H1 (cell line): Measurements from ENCODE around the gene DND1. TPM values are rescaled to one million over a fixed set of nuclear protein-coding genes. Genes with fewer than 3 reads are reported as not detected.
"Not testable (repeated sequence)": the region's sequence is repeated elsewhere in the genome, so short reads cannot be mapped to it uniquely, and the experiment has no call there.

Experiments used
- CTCF ChIA-PET: fragments of 300-600 bp; sonication (Branson Sonifier 250); formaldehyde crosslinking; loops from one replicate; lab custom pipeline; 2021; ENCODE audit not compliant: partially characterized antibody; lab: Charles Lee
- POLR2A ChIA-PET: fragments of 300-600 bp; sonication (Branson Sonifier 250); formaldehyde crosslinking; loops from one replicate; lab custom pipeline; 2021; ENCODE audit warnings: inconsistent platforms; ENCODE audit not compliant: partially characterized antibody; lab: Charles Lee
- DNase-seq, 2 experiments: peaks; one replicate each; pipeline versions ENCODE4 v3.0.0 to v3.0.0-alpha.2; 2010 to 2022; ENCODE audit warnings: low spot score in 2 of 2, low read depth in 1 of 2, mixed read lengths in 1 of 2
- FAIRE-seq: peaks from 2 replicates; lab custom pipeline; 2011; peaks lifted over from hg19 to GRCh38; lab: Jason Lieb, UNC
- H2AFZ ChIP-seq: 2 replicates; pipeline ENCODE4 v1.8.1; 2012; ENCODE audit warnings: low read length, inconsistent platforms
- H2AK5ac ChIP-seq: 2 replicates; pipeline ENCODE4 v1.6.1; 2013; ENCODE audit warnings: low read depth, low read length
- H2BK120ac ChIP-seq: replicated peaks from 2 replicates; pipeline ENCODE3; 2013; ENCODE audit warnings: low read depth, low read length, inconsistent platforms
- H2BK12ac ChIP-seq: 2 replicates; pipeline ENCODE4 v1.6.1; 2013; ENCODE audit warnings: low read depth, low read length
- H2BK15ac ChIP-seq: 2 replicates; pipeline ENCODE4 v1.6.1; 2013; ENCODE audit warnings: low read length
- H2BK20ac ChIP-seq: 2 replicates; pipeline ENCODE4 v1.6.1; 2013; ENCODE audit warnings: low read length
- H2BK5ac ChIP-seq: 2 replicates; pipeline ENCODE4 v1.6.1; 2013; ENCODE audit warnings: low read depth, low read length
- H3K14ac ChIP-seq: 2 replicates; pipeline ENCODE4 v1.6.1; 2013; ENCODE audit warnings: inconsistent platforms; ENCODE audit not compliant: insufficient read length
- H3K18ac ChIP-seq: 2 replicates; pipeline ENCODE4 v1.6.1; 2013; ENCODE audit warnings: low read length; ENCODE audit errors: extremely low read depth
- H3K23ac ChIP-seq: 2 replicates; pipeline ENCODE4 v1.6.1; 2013; ENCODE audit warnings: inconsistent platforms; ENCODE audit not compliant: insufficient read length
- H3K23me2 ChIP-seq: 2 replicates; pipeline ENCODE4 v1.6.1; 2013; ENCODE audit warnings: low read depth, low read length
- H3K27ac ChIP-seq: 2 replicates; pipeline ENCODE4 v1.6.1; 2011; ENCODE audit warnings: low read depth, low read length, inconsistent platforms
- H3K27me3 ChIP-seq, 4 experiments: replicated peaks in 1 of 4; 1 replicate in 1 of 4; 2 replicates in 3 of 4; pipeline versions ENCODE4 v1.6.1 to v1.8.1; 2011 to 2013; ENCODE audit warnings: low read length in 3 of 4, mild to moderate bottlenecking in 3 of 4, inconsistent platforms in 2 of 4, mixed read lengths in 2 of 4, moderate library complexity in 1 of 4; ENCODE audit not compliant: control insufficient read depth in 3 of 4, insufficient read depth in 3 of 4; ENCODE audit errors: extremely low read depth in 1 of 4
- H3K36me3 ChIP-seq, 4 experiments: 2 replicates each; pipeline versions ENCODE4 v1.6.1 to v1.8.1; 2011 to 2013; ENCODE audit warnings: mild to moderate bottlenecking in 4 of 4, low read length in 3 of 4, moderate library complexity in 2 of 4, control low read depth in 1 of 4, inconsistent platforms in 1 of 4; ENCODE audit not compliant: insufficient read depth in 4 of 4, control insufficient read depth in 2 of 4
- H3K4ac ChIP-seq: replicated peaks from 2 replicates; pipeline ENCODE3; 2013; ENCODE audit warnings: low read length, low read depth, mixed read lengths, inconsistent platforms; ENCODE audit not compliant: insufficient read length
- H3K4me1 ChIP-seq, 4 experiments: replicated peaks in 1 of 4; 1 replicate in 1 of 4; 2 replicates in 3 of 4; pipeline versions ENCODE4 v1.6.1 to v1.8.1; 2011 to 2013; ENCODE audit warnings: low read length in 3 of 4, inconsistent platforms in 2 of 4, mixed read lengths in 1 of 4; ENCODE audit not compliant: insufficient read depth in 4 of 4, control insufficient read depth in 3 of 4
- H3K4me2 ChIP-seq, 2 experiments: 2 replicates each; pipeline versions ENCODE4 v1.6.1 to v1.8.1; 2011 to 2013; ENCODE audit warnings: low read depth in 2 of 2, low read length in 2 of 2, control low read depth in 1 of 2, inconsistent platforms in 1 of 2, mild to moderate bottlenecking in 1 of 2; ENCODE audit not compliant: insufficient read depth in 1 of 2
- H3K4me3 ChIP-seq, 4 experiments: fragments of 200-600, 300-600 bp in 1 of 4; sonication (generic), shearing (Covaris generic), sonication (Bioruptor Twin) in 1 of 4; 2 replicates each; pipeline versions ENCODE4 v1.5.1 to v1.8.1; 2011 to 2016; ENCODE audit warnings: low read length in 4 of 4, low read depth in 3 of 4, control low read depth in 2 of 4, inconsistent platforms in 2 of 4, mild to moderate bottlenecking in 2 of 4, mixed read lengths in 1 of 4, moderate library complexity in 1 of 4; ENCODE audit not compliant: insufficient read depth in 2 of 4; ENCODE audit errors: extremely low read depth in 1 of 4
- H3K56ac ChIP-seq: replicated peaks from 2 replicates; pipeline ENCODE3; 2013; ENCODE audit warnings: low read depth, mild to moderate bottlenecking, mixed read lengths, low read length, inconsistent platforms; ENCODE audit not compliant: insufficient read length
- H3K79me1 ChIP-seq: 2 replicates; pipeline ENCODE4 v1.6.1; 2013; ENCODE audit warnings: low read depth, low read length, control low read depth
- H3K79me2 ChIP-seq, 2 experiments: 2 replicates each; pipeline versions ENCODE4 v1.6.1 to v1.8.1; 2012 to 2013; ENCODE audit warnings: low read length in 2 of 2, mild to moderate bottlenecking in 2 of 2, inconsistent platforms in 1 of 2; ENCODE audit not compliant: insufficient read depth in 2 of 2, control insufficient read depth in 1 of 2
- H3K9ac ChIP-seq, 4 experiments: replicated peaks in 1 of 4; 1 replicate in 1 of 4; 2 replicates in 3 of 4; pipeline versions ENCODE4 v1.6.1 to v1.8.1; 2011 to 2013; ENCODE audit warnings: low read depth in 3 of 4, low read length in 3 of 4, control low read depth in 2 of 4, mild to moderate bottlenecking in 2 of 4, moderate library complexity in 2 of 4, inconsistent platforms in 1 of 4; ENCODE audit errors: extremely low read depth in 1 of 4
- H3K9me3 ChIP-seq, 2 experiments: 2 replicates each; pipeline versions ENCODE4 v1.6.1 to v1.8.1; 2012 to 2013; ENCODE audit warnings: mild to moderate bottlenecking in 2 of 2, moderate library complexity in 2 of 2, control low read depth in 1 of 2, inconsistent platforms in 1 of 2, low read depth in 1 of 2, low read length in 1 of 2, mixed read lengths in 1 of 2; ENCODE audit not compliant: insufficient read depth in 2 of 2
- H4K20me1 ChIP-seq, 2 experiments: replicated peaks in 1 of 2; 2 replicates each; pipeline versions ENCODE3 to v1.8.1; 2011 to 2013; ENCODE audit warnings: inconsistent platforms in 2 of 2, low read length in 2 of 2, mild to moderate bottlenecking in 1 of 2; ENCODE audit not compliant: insufficient read depth in 2 of 2, control insufficient read depth in 1 of 2
- H4K5ac ChIP-seq: 2 replicates; pipeline ENCODE4 v1.6.1; 2013; ENCODE audit warnings: low read length, low read depth, mixed read lengths, inconsistent platforms; ENCODE audit not compliant: insufficient read length
- H4K8ac ChIP-seq: 2 replicates; pipeline ENCODE4 v1.8.0; 2013; ENCODE audit warnings: mild to moderate bottlenecking, moderate library complexity, low read length, inconsistent platforms; ENCODE audit not compliant: insufficient read depth; ENCODE audit errors: extremely low read depth
- H4K91ac ChIP-seq: replicated peaks from 2 replicates; pipeline ENCODE3; 2013; ENCODE audit warnings: low read length, mixed read lengths, inconsistent platforms; ENCODE audit not compliant: insufficient read length
- CTCF ChIP-seq, 3 experiments: IDR thresholded peaks; 1 replicate in 2 of 3; 2 replicates in 1 of 3; pipeline versions ENCODE4 v1.5.1 to v1.6.1; 2011; ENCODE audit warnings: low read length in 3 of 3, mild to moderate bottlenecking in 3 of 3, inconsistent platforms in 2 of 3, low read depth in 1 of 3, moderate library complexity in 1 of 3; ENCODE audit not compliant: insufficient read depth in 1 of 3; ENCODE audit errors: control extremely low read depth in 1 of 3
- WGBS, 2 experiments: shearing (Covaris generic) in 1 of 2; methylation state at CpG; one replicate each; pipeline versions ENCODE4 v1.1.6 to v1.1.7; 2013 to 2015; ENCODE audit warnings: low lambda C conversion rate in 2 of 2, mixed read lengths in 2 of 2, inconsistent platforms in 1 of 2, low coverage in 1 of 2, missing lambda C conversion rate in 1 of 2; ENCODE audit not compliant: insufficient replicate concordance in 2 of 2, insufficient coverage in 1 of 2, insufficient read length in 1 of 2; ENCODE audit errors: extremely low coverage in 1 of 2, missing lambda C conversion rate in 1 of 2; 5-methylcytosine and 5-hydroxymethylcytosine counted together
- polyA plus RNA-seq, 7 experiments: library from polyadenylated mRNA; depleted of rRNA in 3 of 7; stranded (reverse) in 5 of 7; unstranded in 2 of 7; fragments of >200 nt in 5 of 7; fragments of 200-250 nt in 2 of 7; gene quantifications; 1 replicate in 5 of 7; 2 replicates in 1 of 7; 4 replicates in 1 of 7; pipeline versions ENCODE4 v1.2.1 to v1.2.3, GENCODE V29; 2011 to 2013; ENCODE audit warnings: missing spikeins in 2 of 7, mixed read lengths in 2 of 7
- total RNA-seq: library from RNA; stranded (reverse); fragmentation: NEBNext Ultra II Directional; extraction: Animal tissue kit (Norgen Biotek cat#: 25700); gene quantifications from 2 replicates; pipeline ENCODE4 v1.2.1, GENCODE V29; 2021

Gene DND1
- total and polyA plus RNA-seq, 2 of the 8 experiments (the other 6 are each of a cell fraction or from before 2014, with no cell fraction given), result 0.41 to 2.1 TPM

GRCh38 chr5:140673187-140673976 is at the start of gene DND1 (continued):
- TF ChIP-seq CTCF (IDR thresholded peaks at IDR 0.05; ENCODE audit: control extremely low read depth in 1 of 3, insufficient read depth in 1 of 3, low read depth in 1 of 3, low read length in 3 of 3), result no peak

GRCh38 chr5:140721395-140721794 is 48.0 kb upstream of the DND1 start:
- H3K18ac ChIP-seq, FAIRE-seq, H3K23ac ChIP-seq, H4K91ac ChIP-seq, H3K9me3 ChIP-seq, H3K27me3 ChIP-seq, H3K27ac ChIP-seq, H2AK5ac ChIP-seq, H3K9ac ChIP-seq, H3K23me2 ChIP-seq, DNase-seq, H3K79me2 ChIP-seq, H2BK20ac ChIP-seq, H2BK5ac ChIP-seq, H4K8ac ChIP-seq, H3K79me1 ChIP-seq, H3K4me2 ChIP-seq, H3K14ac ChIP-seq, H3K56ac ChIP-seq, H2BK120ac ChIP-seq, H4K5ac ChIP-seq, H2BK15ac ChIP-seq, H4K20me1 ChIP-seq, H3K4me1 ChIP-seq, H2BK12ac ChIP-seq, H2AFZ ChIP-seq, H3K36me3 ChIP-seq, H3K4ac ChIP-seq, H3K4me3 ChIP-seq: not testable (repeated sequence)
- ChIA-PET POLR2A (interaction anchor here (1.4 kb wide), 1 partner anchor 10 kb away, joined by 11 read pairs; no protein-coding TSS in a partner anchor), CTCF (interaction anchor here (0.8 to 1.8 kb wide), 7 partner anchors 11 to 174 kb away, joined by 3 to 8 read pairs (median 4); partner anchors contain the start of genes EIF4EBP3 and PCDHA1)
- 83% methylated on average over 5 of the region's 5 CpGs; no CpG with 5 or more reads in 1 of the 2 experiments for WGBS, 2 experiments
